Activated T-cell treated with anti-CD3 and anti-CD28 coated beads, Interleukin-2, amount 50 U/mL, for 1 hour (primary cell): ENCODE data around the gene CTSD.

Source experiments
- DNase-seq: peaks from one replicate; pipeline ENCODE4 v3.0.0-alpha.2; 2020

The CTSD gene

DNA sequence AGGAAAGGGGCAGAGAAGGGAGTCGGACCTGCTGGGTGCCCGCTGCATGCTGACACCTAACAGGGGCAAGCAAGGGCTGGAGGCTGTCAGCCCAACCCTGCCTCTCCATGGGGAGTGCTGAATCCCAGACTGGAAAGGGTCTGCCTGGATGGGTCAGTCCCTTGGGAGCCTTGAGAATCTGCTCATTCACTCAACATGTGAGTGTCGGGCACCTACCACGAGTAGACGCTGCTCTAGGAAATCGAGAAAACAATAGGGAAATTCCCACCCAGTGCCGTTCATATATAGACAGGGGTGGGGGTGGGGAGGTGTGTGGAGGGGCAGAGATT, 4.4 kb upstream of the CTSD start:
- no peak for DNase-seq

DNA sequence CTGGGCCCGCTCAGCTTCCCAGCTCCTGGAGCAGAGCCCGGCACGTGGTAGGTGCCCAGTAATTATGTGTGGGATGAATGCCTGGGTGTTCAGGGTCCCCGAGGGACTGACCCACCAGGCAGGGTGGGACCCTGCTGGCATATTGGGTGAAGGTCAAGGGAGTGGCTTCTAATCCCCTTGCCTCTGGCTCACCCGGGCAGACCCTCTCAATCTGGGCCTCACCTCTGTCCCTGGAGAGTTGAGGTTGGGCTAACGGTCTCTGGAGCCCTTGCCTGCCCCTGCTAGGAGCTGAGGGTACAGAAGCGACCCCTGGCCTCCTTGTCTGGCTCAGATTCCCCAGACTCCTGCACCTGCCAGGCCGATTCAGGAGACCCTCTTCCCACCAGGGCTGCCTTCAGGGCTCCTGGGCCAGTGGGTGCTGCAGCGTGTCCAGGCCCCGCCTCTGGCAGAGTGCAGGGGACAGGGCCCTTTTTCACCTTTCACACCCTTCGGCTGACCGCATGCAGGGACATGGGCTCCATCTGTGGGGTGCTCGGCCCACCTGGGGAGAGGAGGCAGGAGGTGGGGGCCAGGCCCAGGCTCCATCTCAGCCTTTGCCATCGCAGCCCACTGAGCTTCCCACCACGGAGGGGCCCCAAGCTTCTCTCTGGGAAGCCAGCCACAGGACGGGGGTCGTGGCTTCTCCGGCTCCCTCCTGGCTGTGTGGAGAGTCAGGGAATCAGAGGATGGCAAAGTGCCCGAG, 3.8 kb upstream of the CTSD start:
- no peak for DNase-seq

- peak; percentile 15 for DNase-seq
Measured at GRCh38 chr11:1766719-1767398, 3.1 kb upstream of the CTSD start.

- DNase-seq = peak; percentile 19
Measured at GRCh38 chr11:1765871-1766718, 2.4 kb upstream of the CTSD start.

GRCh38 chr11:1763336-1763795, 361 bp downstream of the CTSD start:
- DNase-seq = no peak

DNA sequence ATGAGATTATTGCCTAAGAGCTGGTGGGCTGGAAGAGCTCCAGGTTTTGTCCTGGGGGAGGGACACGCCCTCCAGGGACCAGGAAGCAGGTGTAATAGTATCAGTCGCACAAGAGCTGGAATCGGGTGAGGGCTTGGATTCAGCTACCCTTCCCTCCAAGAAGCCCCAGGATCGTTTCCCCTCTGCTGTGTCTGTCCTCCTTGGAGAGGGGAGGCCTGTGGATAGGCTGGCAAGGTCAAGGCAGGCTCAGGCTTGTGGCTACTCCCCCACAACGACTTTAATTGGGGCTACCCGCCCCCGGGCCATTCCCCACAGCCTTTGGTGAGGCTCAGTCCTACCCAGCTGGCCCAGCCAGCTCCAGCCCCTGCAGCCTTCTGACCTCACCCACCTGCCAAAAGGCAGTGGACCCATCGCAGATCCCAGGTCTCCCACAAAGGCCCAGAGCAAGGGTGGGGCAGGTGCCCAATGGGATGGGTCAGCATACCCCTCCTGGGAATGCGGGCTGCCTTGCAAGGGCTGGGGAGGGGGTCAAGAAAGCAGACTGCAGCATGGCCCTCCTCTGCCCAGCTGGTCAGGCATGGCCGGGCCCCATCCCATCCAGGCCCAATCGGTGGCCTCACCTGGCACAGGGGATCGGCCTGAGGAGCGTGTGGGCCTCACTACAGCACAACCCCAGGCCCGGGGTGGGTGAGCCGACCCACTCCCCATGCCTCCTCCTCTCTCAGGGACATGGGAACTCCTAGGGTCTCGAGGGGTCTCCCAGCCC, 1.0 kb downstream of the CTSD start:
- no peak for DNase-seq

- DNase-seq = no peak
Measured at GRCh38 chr11:1761857-1762536, 1.7 kb downstream of the CTSD start.

GRCh38 chr11:1761110-1761856, 2.4 kb downstream of the CTSD start:
- DNase-seq = no peak

DNA sequence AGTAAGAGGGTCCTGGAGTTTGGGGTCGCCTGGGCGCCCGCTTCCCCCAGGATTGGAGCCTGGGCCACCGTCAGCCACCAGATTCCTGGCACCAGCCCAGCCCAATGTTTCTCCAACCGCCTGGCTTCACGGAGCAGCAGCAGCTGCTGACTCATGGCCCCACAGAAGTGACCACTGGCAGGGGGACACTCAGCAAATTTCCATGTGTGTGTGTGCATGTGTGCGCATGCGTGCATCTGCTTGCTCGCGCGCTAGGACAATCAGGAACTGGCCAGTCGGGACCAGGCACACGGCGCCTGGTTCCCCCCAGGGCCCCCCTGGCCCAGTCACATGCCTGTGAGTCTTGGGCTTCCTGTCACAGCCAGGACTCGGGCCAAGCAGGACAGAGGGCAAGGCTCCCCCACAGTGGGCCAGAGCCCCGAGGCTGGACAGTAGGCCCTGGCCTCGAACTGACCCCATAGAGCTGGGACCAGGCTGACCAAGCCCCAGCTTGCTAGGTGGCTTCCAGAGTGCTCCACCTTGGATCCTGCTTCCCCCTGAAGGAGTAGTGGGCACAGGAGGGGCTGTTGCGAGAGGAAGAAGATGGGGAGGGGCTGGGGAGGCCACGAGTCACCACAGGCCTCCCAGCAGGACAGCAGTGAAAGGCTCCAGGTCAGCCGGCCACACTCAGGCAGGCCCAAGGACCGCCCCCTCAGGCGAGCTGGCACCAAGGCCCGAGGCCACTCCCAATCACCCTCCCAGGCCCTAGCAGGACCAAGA, 3.2 kb downstream of the CTSD start:
- DNase-seq = no peak

- no peak for DNase-seq
Measured at GRCh38 chr11:1759851-1760220, 3.9 kb downstream of the CTSD start.

DNA sequence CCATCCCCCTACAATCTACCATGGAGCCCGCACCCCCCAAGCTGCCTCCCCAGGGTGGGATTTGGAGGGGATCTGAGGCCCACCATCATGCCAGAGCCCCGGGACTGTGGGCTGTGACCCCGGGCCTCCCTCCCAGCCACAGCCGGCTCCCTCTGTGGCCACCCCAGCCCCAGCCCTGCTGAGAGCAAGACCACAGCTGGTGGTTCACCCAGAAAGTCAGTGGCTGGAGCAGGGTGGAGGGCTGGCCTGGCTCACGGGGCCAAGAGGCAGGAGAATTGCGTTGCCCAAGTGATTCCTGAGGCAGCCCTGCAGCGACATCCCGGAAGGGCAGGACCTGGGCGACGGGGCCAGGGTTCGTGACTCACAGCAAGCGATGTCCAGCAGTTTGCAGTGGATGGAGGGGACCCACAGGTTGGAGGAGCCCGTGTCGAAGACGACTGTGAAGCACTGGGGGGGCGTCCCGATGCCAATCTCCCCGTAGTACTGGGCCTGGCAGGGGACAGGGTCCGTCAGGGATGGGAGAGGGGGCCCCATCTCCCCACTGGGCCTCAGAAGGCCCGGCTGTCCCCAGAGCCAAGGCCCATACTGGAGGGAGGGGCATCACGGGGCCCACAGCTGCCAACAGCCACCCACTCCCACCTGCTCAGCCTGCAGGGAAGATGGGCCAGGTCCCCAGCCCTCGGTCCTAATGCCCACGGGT, 4.4 kb downstream of the CTSD start:
- no peak for DNase-seq

DNA sequence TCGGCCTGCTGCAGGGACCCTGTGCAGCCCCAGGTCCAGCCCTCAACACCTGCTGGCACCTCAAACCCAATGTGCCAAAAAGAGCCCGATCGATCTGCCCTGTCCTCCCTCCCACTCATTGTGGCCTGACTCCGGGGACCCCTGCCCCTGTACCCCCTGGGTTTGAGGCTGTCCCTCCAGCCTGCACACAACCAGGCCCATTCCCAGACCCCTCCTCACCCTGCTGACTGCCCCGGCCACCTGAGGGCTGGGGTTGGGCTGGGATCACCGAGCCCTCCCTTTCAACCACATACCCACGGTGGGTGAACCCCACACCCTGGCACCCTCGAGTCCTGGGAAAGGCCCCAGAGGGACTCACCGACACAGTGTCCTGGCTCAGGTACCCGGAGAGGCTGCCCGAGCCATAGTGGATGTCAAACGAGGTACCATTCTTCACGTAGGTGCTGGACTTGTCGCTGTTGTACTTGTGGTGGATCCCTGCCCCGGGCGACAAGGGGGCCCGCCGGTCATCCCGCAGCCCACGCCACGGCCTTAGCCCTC, 5.0 kb downstream of the CTSD start:
- no peak for DNase-seq

DNA sequence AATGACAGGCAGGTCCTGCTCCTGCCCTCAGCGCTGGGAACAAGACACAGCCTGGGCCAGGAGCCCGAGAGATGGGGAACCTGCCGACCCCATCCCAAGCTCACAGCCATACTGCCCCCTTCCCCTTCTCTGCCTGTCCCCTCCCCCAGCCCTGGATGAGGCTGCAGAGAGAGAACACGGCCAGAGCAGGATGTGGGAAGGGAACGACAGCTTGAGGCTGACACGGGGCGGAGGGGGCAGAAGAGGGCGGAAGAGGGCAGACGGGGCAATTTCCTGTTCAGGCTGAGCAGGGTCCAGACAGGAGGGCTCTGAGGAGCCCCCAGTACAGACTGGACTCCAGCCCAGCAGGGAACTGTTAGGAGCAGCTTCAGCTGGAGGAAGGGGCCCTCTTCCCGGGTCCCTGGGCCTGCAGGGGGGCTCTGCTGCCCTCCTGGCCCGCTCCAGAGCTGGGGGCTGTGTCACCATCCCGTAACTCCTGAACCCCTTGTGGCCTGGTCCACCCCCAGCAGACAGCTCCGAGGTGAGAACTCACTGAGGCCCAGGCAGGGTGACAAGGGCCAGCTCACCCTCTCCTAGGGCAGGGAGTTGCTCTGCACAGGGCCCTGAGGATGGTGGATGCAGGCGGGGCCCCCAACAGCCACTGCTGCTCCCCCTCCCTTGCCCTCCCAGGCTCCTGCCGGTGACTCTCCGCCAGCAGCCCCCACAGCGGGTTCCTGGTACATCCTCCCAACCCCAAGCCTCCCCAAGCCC, 5.7 kb downstream of the CTSD start:
- DNase-seq = no peak

DNA sequence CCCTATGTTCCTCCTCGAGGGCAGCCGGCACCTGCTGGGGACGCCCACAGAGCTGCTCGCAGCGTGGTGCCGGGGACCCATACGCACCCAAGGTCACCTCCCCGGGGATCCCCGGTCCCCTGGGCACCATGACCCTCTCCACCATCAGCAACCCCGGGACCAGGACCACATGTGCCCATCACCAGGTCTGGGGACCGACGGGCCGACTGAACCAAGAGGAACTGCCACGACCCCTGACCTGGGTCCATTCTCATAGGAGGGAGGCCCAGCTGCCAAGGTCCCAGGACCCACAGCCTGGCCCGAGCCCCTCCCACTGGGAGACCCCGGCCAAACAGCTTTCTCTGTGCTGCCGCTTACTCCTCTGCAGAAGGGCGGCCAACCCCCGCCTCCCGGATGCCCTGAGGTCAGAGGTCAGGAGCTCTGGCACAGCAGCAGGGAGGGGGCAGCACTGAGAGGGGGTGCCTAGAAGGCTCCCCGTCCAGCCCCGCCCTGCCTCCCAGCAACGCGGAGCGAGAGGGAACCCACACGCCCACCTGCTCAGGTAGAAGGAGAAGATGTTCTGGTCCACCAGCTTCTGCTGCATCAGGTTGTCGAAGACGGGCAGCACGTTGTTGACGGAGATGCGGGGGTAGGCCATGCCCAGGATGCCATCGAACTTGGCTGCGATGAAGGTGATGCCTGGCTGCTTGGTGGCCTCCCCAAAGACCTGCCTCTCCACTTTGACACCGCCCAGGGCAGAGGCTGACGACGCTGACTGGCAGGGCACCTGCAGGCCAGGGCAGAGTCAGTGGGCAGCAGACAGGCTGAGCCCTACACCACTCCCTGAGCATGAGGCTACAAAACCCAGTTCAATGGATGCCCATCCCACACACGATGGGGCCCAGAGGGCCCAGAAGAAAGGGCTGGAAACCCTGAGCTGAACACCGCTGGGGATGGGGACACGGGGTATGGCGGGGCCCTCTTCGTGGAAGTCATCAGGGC, 6.6 kb downstream of the CTSD start:
- no peak for DNase-seq

DNA sequence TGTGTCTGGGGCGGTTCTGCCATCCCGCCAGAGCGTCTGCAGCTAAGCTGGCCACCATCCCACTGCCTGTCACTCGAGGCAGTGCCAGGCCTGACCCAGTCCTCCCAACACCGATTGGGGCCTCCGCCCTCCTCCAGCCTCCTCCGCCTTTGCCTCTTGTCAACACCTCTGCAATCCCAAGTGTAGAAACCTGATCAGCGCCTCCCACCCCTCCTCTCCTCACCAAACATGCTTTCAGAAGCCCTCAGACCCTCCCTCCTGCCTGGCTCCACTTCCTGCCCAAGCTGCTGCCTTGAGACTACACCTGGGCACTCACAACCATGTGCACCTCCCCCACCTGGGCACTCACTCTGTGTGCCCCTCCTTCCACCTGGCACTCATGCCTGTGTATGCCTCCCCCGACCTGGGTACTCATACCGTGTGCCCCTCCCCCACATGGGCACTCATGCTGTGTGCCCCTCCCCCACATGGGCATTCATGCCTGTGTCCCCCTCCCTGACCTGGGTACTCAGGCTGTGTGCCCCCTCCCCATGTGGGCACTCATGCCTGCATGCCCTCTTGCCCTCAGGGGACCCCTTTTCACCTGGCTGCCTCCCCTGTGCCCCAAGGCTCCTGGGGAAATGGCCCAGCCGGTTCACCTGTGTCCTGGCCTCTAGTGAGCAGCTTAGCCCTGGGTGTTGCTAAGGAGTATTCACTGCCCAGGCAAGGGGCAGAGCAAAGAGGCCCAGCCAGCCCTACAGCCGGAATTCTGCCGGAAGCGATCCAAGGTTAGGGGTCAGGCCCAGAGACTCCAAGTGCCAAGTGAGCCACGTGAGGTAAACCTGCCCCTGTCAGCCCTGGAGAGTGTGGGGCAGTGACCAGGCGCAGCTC, 7.8 kb downstream of the CTSD start:
- no peak for DNase-seq

DNA sequence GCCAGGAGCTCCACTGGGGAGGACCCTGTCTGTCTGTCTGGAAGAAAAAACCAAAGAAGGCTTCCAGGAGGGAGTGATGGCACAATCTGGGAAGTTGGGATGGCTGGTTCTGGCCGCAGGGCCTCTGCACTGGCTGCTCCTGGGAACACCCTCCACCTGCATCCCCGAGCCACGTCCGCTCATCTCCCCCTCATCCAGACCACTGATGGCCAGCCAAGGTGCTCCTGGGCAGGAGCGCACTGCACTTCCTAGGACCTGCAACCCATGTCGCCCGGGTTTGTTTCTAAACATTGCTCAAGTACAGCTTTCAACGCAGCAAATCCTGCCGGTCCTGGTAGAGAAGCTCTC, 8.4 kb downstream of the CTSD start:
- no peak for DNase-seq
